Measurements from ENCODE around the gene TOX3.

The TOX3 gene

GRCh38 chr16:52547004-52547833 lies at the start of gene TOX3:
TSS of gene TOX3 (minus strand) at chr16:52547143. CDS start at chr16:52546723, 420 bp downstream.
- peak; percentile 38 for DNase-seq (ENCODE audit: low read depth, low spot score)

- DNase-seq (ENCODE audit: low read depth, low spot score), result peak; percentile 44
These were observed 45.8 kb upstream of the TOX3 start for GRCh38 chr16:52592778-52593177.

GRCh38 chr16:52591934-52592592 lies 45.1 kb upstream of the TOX3 start:
- no peak for DNase-seq (ENCODE audit: low read depth, low spot score)

- DNase-seq (ENCODE audit: low read depth, low spot score), result peak; percentile 6
These were observed 44.5 kb upstream of the TOX3 start for GRCh38 chr16:52591471-52591870.

- DNase-seq (ENCODE audit: low read depth, low spot score), result no peak
These were observed 39.2 kb upstream of the TOX3 start for GRCh38 chr16:52586159-52586558.

- DNase-seq (ENCODE audit: low read depth, low spot score), result no peak
These were observed 37.7 kb upstream of the TOX3 start for GRCh38 chr16:52584354-52585320.

- DNase-seq (ENCODE audit: low read depth, low spot score), result no peak
These were observed 34.6 kb upstream of the TOX3 start for GRCh38 chr16:52581530-52581929.

- no peak for DNase-seq (ENCODE audit: low read depth, low spot score)
These were observed 33.5 kb upstream of the TOX3 start for GRCh38 chr16:52580488-52580887.

GRCh38 chr16:52578829-52579498 lies 32.0 kb upstream of the TOX3 start:
- DNase-seq (ENCODE audit: low read depth, low spot score), result no peak

- no peak for DNase-seq (ENCODE audit: low read depth, low spot score)
These were observed 31.3 kb upstream of the TOX3 start for GRCh38 chr16:52578007-52578828.

- DNase-seq (ENCODE audit: low read depth, low spot score), result no peak
These were observed 30.3 kb upstream of the TOX3 start for GRCh38 chr16:52577130-52577706.

GRCh38 chr16:52573365-52574299 lies 26.7 kb upstream of the TOX3 start:
- DNase-seq (ENCODE audit: low read depth, low spot score), result no peak

GRCh38 chr16:52572656-52573055 lies 25.7 kb upstream of the TOX3 start:
- no peak for DNase-seq (ENCODE audit: low read depth, low spot score)

GRCh38 chr16:52570495-52571091 lies 23.6 kb upstream of the TOX3 start:
- DNase-seq (ENCODE audit: low read depth, low spot score), result no peak

GRCh38 chr16:52569701-52570100 lies 22.8 kb upstream of the TOX3 start:
- DNase-seq (ENCODE audit: low read depth, low spot score), result no peak

- no peak for DNase-seq (ENCODE audit: low read depth, low spot score)
These were observed 22.2 kb upstream of the TOX3 start for GRCh38 chr16:52568983-52569690.

GRCh38 chr16:52568495-52568894 lies 21.6 kb upstream of the TOX3 start:
- DNase-seq (ENCODE audit: low read depth, low spot score), result no peak

- DNase-seq (ENCODE audit: low read depth, low spot score), result no peak
These were observed 20.2 kb upstream of the TOX3 start for GRCh38 chr16:52567193-52567592.

All from ELF-1 (cell line).